Measurements from ENCODE around the gene PHLPP2.

Gene PHLPP2

DNA sequence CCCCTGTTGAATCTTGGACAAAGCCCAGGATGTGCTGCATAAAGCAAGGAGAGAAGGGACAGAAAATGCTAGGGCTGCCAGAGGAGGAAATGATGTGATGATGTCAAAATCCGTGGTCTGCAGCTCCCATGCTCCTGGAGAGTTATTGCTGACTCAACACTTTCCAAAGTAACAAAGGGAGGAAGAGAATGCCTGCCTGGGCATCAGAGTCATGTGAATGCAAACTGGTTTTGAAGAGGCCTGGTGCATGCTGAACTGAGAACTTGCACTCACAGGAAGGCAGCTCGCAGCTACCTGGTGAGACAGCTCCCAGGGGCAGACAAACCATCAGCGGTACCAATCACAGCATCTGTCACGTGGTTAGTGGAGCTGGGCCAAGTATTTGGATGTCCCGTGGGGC lies 95.7 kb downstream of the PHLPP2 start:
- Histone ChIP-seq H3K27me3 (ENCODE audit: insufficient read depth, insufficient read length) (peaks cover 31% of the 10 kb centered on the region), H3K9me3 (ENCODE audit: insufficient read depth, low read length) (no peaks in the 10 kb centered on the region), H3K9ac (ENCODE audit: insufficient read length, low read depth) (peak overlapping the region; percentile 1), H3K4me3 (ENCODE audit: insufficient read length, low read depth) (no peak overlapping the region), H3K36me3 (ENCODE audit: insufficient read depth, insufficient read length, low read length) (no peaks in the 10 kb centered on the region), H3K4me1 (ENCODE audit: insufficient read depth, insufficient read length) (peaks cover 12% of the 10 kb centered on the region)
- TF ChIP-seq YY1 (IDR thresholded peaks at IDR 0.05; ENCODE audit: insufficient read depth, insufficient read length) = no peak
- DNase-seq (ENCODE audit: low read depth, low spot score) = no peak

- TF ChIP-seq ZNF274 (IDR thresholded peaks at IDR 0.05; ENCODE audit: low read depth, low read length) (no peak), SUZ12 (IDR thresholded peaks at IDR 0.05; ENCODE audit: extremely low read depth, insufficient read depth, insufficient read length) (no peak), YY1 (IDR thresholded peaks at IDR 0.05; ENCODE audit: insufficient read depth, insufficient read length) (no peak)
- no peak for DNase-seq (ENCODE audit: low read depth, low spot score)
- no peaks in the 10 kb centered on the region for H3K9me3 ChIP-seq (ENCODE audit: insufficient read depth, low read length)
- no peak overlapping the region for H3K9ac ChIP-seq (ENCODE audit: insufficient read length, low read depth)
- H3K4me3 ChIP-seq (ENCODE audit: insufficient read length, low read depth) = no peak overlapping the region
- H3K27me3 ChIP-seq (ENCODE audit: insufficient read depth, insufficient read length) = peaks cover 39% of the 10 kb centered on the region
- H3K36me3 ChIP-seq (ENCODE audit: insufficient read depth, insufficient read length, low read length) = no peaks in the 10 kb centered on the region
- H3K4me1 ChIP-seq (ENCODE audit: insufficient read depth, insufficient read length) = peaks cover 12% of the 10 kb centered on the region
These were observed 96.7 kb downstream of the PHLPP2 start for GRCh38 chr16:71627731-71628181.

DNA sequence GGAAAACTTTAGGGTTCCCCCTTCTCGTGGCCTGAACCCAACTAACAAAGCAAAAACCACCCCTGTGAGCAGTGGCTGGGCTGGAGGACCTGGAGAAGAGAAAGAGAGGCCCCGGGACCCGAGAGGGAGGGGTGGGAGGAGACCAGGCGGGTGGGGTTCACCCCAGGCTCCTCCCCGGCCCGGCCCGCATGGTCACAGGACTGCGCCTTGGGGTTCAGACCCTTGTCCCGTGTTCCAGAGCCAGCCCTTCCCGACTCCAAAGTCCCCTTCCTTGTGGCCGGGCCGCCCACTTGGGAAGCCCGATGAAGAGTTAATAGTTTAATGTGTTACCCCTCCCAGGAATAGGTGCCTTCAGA lies 97.7 kb downstream of the PHLPP2 start:
- peak overlapping the region; percentile 75 for H3K4me3 ChIP-seq (ENCODE audit: insufficient read length, low read depth)
- TF ChIP-seq ZNF274 (IDR thresholded peaks at IDR 0.05; ENCODE audit: low read depth, low read length) (no peak), SUZ12 (IDR thresholded peaks at IDR 0.05; ENCODE audit: extremely low read depth, insufficient read depth, insufficient read length) (peak; percentile 17), YY1 (IDR thresholded peaks at IDR 0.05; ENCODE audit: insufficient read depth, insufficient read length) (no peak)
- no peak for DNase-seq (ENCODE audit: low read depth, low spot score)
- no peaks in the 10 kb centered on the region for H3K9me3 ChIP-seq (ENCODE audit: insufficient read depth, low read length)
- H3K27me3 ChIP-seq (ENCODE audit: insufficient read depth, insufficient read length) = peaks cover 39% of the 10 kb centered on the region
- H3K4me1 ChIP-seq (ENCODE audit: insufficient read depth, insufficient read length) = peaks cover 12% of the 10 kb centered on the region
- H3K36me3 ChIP-seq (ENCODE audit: insufficient read depth, insufficient read length, low read length) = no peaks in the 10 kb centered on the region
- peak overlapping the region; percentile 82 for H3K9ac ChIP-seq (ENCODE audit: insufficient read length, low read depth)

DNA sequence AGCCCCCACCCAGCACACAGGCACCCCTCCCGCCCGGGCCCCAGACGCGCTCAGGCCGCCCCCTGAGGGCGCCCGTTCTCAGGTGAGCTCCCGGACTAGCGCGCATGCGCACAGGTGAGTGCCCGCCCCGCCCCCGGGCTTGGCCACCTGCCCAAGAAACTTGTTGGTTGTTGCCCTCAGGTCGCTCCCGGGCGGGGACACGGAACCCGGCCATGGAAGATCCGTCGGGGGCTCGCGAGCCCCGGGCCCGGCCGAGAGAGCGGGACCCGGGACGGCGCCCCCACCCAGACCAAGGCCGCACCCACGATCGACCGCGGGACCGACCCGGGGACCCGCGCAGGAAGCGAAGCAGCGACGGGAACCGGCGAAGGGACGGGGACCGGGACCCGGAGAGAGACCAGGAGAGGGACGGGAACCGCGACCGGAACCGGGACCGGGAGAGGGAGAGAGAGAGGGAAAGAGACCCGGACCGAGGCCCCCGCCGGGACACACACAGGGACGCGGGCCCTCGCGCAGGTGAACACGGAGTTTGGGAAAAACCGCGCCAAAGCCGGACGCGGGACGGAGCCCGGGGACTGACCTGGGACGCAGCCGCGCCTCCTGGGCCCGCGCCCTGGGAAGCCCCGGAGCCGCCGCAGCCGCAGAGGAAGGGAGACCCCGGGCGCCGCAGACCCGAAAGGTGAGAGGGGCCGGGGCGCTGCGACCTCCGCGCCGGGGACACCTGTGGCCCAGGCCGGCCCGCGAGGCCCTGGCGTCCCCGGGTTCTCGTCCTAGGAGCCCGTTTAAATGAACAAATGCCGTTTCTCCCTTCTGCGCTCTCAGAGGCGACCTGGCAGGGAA lies 98.3 kb downstream of the PHLPP2 start, which contains the start of gene MARVELD3:
TSS of gene MARVELD3 (plus strand) at position 167 of the 840 bp plus-strand sequence. CDS start at position 213, 46 bp downstream.
- no peaks in the 10 kb centered on the region for H3K9me3 ChIP-seq (ENCODE audit: insufficient read depth, low read length)
- peaks cover 39% of the 10 kb centered on the region for H3K27me3 ChIP-seq (ENCODE audit: insufficient read depth, insufficient read length)
- H3K9ac ChIP-seq (ENCODE audit: insufficient read length, low read depth) = peak within 1 kb of the TSS; percentile 82
- H3K4me1 ChIP-seq (ENCODE audit: insufficient read depth, insufficient read length) = peaks cover 12% of the 10 kb centered on the region
- no peak for TF ChIP-seq YY1 (IDR thresholded peaks at IDR 0.05; ENCODE audit: insufficient read depth, insufficient read length)
- peak; percentile 23 for TF ChIP-seq SUZ12 (IDR thresholded peaks at IDR 0.05; ENCODE audit: extremely low read depth, insufficient read depth, insufficient read length)
- no peak for TF ChIP-seq ZNF274 (IDR thresholded peaks at IDR 0.05; ENCODE audit: low read depth, low read length)
- H3K4me3 ChIP-seq (ENCODE audit: insufficient read length, low read depth) = peak within 1 kb of the TSS; percentile 75
- no peaks in the 10 kb centered on the region for H3K36me3 ChIP-seq (ENCODE audit: insufficient read depth, insufficient read length, low read length)
- DNase-seq (ENCODE audit: low read depth, low spot score) = no peak

GRCh38 chr16:71625113-71625850 lies 99.2 kb downstream of the PHLPP2 start:
- peaks cover 39% of the 10 kb centered on the region for H3K27me3 ChIP-seq (ENCODE audit: insufficient read depth, insufficient read length)
- no peak overlapping the region for H3K4me3 ChIP-seq (ENCODE audit: insufficient read length, low read depth)
- TF ChIP-seq YY1 (IDR thresholded peaks at IDR 0.05; ENCODE audit: insufficient read depth, insufficient read length) (no peak), ZNF274 (IDR thresholded peaks at IDR 0.05; ENCODE audit: low read depth, low read length) (no peak), SUZ12 (IDR thresholded peaks at IDR 0.05; ENCODE audit: extremely low read depth, insufficient read depth, insufficient read length) (no peak)
- DNase-seq (ENCODE audit: low read depth, low spot score) = no peak
- no peaks in the 10 kb centered on the region for H3K36me3 ChIP-seq (ENCODE audit: insufficient read depth, insufficient read length, low read length)
- H3K9ac ChIP-seq (ENCODE audit: insufficient read length, low read depth) = no peak overlapping the region
- H3K9me3 ChIP-seq (ENCODE audit: insufficient read depth, low read length) = no peaks in the 10 kb centered on the region
- H3K4me1 ChIP-seq (ENCODE audit: insufficient read depth, insufficient read length) = peaks cover 12% of the 10 kb centered on the region

- H3K4me3 ChIP-seq (ENCODE audit: insufficient read length, low read depth) = no peak overlapping the region
- peaks cover 7% of the 10 kb centered on the region for H3K4me1 ChIP-seq (ENCODE audit: insufficient read depth, insufficient read length)
- no peaks in the 10 kb centered on the region for H3K36me3 ChIP-seq (ENCODE audit: insufficient read depth, insufficient read length, low read length)
- no peaks in the 10 kb centered on the region for H3K9me3 ChIP-seq (ENCODE audit: insufficient read depth, low read length)
- TF ChIP-seq ZNF274 (IDR thresholded peaks at IDR 0.05; ENCODE audit: low read depth, low read length) (no peak), YY1 (IDR thresholded peaks at IDR 0.05; ENCODE audit: insufficient read depth, insufficient read length) (no peak), SUZ12 (IDR thresholded peaks at IDR 0.05; ENCODE audit: extremely low read depth, insufficient read depth, insufficient read length) (no peak)
- DNase-seq (ENCODE audit: low read depth, low spot score) = no peak
- peaks cover 39% of the 10 kb centered on the region for H3K27me3 ChIP-seq (ENCODE audit: insufficient read depth, insufficient read length)
- H3K9ac ChIP-seq (ENCODE audit: insufficient read length, low read depth) = no peak overlapping the region
These were observed 100.9 kb downstream of the PHLPP2 start for GRCh38 chr16:71623597-71623996.

DNA sequence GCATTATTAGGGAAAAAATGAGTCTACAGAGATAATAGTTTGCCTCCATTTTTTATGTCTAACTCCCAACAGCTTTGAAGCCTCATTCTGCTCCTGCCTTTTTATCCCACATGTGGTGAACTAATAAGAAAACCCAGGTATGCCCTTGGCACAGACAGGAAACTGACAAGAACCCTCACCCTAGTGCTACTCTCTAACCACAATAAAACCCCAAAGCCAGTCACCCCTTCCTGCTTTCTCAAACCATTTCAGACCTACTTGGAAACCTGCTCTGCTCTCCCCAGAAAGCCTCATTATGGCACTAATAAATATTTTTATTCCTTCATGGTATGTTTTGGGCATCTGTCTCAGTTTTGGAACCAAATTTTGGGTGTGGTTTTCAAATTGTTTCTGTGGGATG lies 102.4 kb downstream of the PHLPP2 start:
- Histone ChIP-seq H3K27me3 (ENCODE audit: insufficient read depth, insufficient read length) (peaks cover 39% of the 10 kb centered on the region), H3K9ac (ENCODE audit: insufficient read length, low read depth) (no peak overlapping the region), H3K4me3 (ENCODE audit: insufficient read length, low read depth) (no peak overlapping the region), H3K9me3 (ENCODE audit: insufficient read depth, low read length) (no peaks in the 10 kb centered on the region), H3K36me3 (ENCODE audit: insufficient read depth, insufficient read length, low read length) (no peaks in the 10 kb centered on the region), H3K4me1 (ENCODE audit: insufficient read depth, insufficient read length) (peaks cover 4% of the 10 kb centered on the region)
- no peak for DNase-seq (ENCODE audit: low read depth, low spot score)
- no peak for TF ChIP-seq YY1 (IDR thresholded peaks at IDR 0.05; ENCODE audit: insufficient read depth, insufficient read length)

All from NT2/D1 (cell line).